Measurements from ENCODE around the gene CABP7.

DNA sequence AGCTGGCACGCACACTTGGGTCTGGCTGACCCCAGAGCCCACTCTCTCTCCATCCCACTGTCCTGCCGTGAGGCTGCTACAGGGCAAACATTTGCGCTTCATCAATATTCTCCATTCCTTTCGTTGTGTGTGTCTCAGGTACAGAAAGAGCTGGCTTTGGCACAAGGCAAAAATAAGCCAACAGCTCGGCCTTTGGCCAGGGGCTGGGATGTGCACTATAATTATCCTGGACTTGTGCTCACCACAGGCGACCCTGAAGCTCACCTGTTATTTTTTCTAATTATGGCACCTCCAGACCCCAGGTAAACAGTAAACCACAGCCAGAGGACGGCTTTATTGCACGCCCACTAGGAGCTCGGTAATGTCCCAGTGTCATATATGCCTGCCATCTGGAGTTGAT lies 36.1 kb downstream of the CABP7 start:
- no peak for TF ChIP-seq ZNF274 (IDR thresholded peaks at IDR 0.05; ENCODE audit: low read depth, low read length)
- no peak for TF ChIP-seq SUZ12 (IDR thresholded peaks at IDR 0.05; ENCODE audit: extremely low read depth, insufficient read depth, insufficient read length)

All from NT2/D1 (cell line).